HTERT RPE-1 (cell line): ENCODE measurements around the gene CX3CL1.

Source experiments
- in situ Hi-C: fragments of 300-500 bp; cut with MboI; formaldehyde crosslinking; loops from 4 replicates; pipeline ENCODE4 v1.14.3; 2020; ENCODE audit warnings: low sequenced_read_pairs

The CX3CL1 gene

DNA sequence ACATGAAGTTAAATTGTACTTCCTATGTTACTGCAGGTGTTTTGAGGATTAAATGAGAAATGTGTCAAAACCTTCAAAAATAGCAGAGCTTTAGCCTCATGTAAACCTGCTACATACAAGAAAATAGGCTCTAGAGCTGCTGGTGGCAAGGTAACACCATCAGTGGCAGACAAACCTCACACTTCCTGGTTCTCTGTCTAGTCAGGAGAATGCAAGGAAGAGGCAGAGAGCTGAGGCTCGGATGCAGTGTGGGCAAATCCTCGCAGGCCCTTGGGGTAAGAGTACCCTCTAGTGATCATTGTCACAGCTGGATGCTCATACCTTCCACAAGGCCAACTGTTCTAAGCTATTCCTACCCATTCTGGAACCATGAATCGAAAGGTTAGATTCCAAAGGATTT, 60.7 kb downstream of the CX3CL1 start:
- in situ Hi-C loops: no loop called here

DNA sequence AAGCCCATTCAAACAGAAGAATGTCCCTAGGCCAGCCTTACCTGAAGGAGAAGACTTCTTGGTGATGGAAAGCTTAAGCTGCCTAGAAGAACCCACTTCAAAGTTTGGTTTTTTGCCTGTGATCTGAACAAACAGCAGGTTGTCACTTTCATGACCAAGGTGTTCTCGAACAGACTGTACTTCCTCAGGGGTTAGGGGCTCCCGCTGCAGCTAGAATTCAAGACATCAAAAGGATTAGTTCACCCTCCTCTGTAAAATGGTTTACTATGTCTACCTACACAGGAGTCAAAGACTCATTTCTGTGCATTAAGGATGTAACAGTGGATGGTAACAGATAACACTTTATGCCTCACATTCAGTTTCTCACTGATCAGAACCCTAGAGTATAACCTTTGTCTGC, 61.7 kb downstream of the CX3CL1 start:
- in situ Hi-C loops: no loop called here
